Measurements from ENCODE around the gene MARK4. TPM values are rescaled to one million over a fixed set of nuclear protein-coding genes. Genes with fewer than 3 reads are reported as not detected.

Gene MARK4
- total and polyA plus RNA-seq, 2 experiments from 2014 or later = 16.6 to 38.6 TPM

DNA sequence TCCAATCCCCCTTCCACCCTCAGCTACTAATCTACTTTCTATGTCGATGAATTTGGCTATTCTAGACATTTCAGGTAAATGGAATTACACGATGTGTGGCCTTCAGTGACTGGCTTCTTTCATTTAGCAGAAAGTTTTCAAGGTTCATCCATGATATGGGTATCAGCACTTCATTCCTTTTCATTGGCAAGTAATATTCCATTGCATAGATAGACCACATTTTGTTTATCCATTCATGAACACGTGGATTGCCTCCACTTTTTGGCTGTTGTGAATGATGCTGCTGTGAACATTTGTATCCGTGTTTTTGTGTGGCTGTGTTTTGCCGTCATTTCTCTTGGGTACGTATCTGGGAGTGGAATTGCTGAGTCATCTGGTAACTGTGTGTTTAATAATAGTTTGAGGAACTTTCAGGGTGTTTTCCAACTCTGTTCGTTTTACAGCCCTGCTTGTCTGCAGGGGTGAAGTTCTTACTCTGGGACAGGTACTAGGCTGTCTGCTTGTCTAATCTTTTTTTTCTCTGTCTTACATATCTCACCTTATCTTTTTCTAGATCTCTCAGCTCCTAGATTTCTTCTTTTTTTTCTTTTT lies 32.5 kb downstream of the MARK4 start:
- Histone ChIP-seq H3K79me2 (replicated peaks; ENCODE audit: insufficient read depth) (no peaks in the 10 kb centered on the region), H3K4me1 (ENCODE audit: insufficient read depth) (no peaks in the 10 kb centered on the region), H3K27me3 (ENCODE audit: insufficient read depth) (no peaks in the 10 kb centered on the region), H3K36me3 (ENCODE audit: insufficient read depth) (peaks cover 16% of the 10 kb centered on the region), H3K9me2 (ENCODE audit: insufficient read depth) (no peaks in the 10 kb centered on the region), H3K4me2 (no peak overlapping the region), H4K20me1 (replicated peaks; ENCODE audit: insufficient read depth) (peaks cover 3% of the 10 kb centered on the region; the same call in 1 of the 2 replicates), H3K4me3 (no peak overlapping the region), H3K27ac (ENCODE audit: low read depth) (no peak overlapping the region), H3F3A (replicated peaks; ENCODE audit: low read depth) (no peaks in the 10 kb centered on the region), H2AFZ (no peak overlapping the region)
- no peak overlapping the region for H3K4me3 Mint-ChIP-seq
- H3K9me3 Mint-ChIP-seq = peaks cover 6% of the 10 kb centered on the region; the same call in 1 of the 3 replicates
- no peaks in the 10 kb centered on the region; the same call in 2 of the 3 replicates for H3K4me1 Mint-ChIP-seq
- no peak overlapping the region for H3K27ac Mint-ChIP-seq
- peaks cover 33% of the 10 kb centered on the region for H3K36me3 Mint-ChIP-seq (ENCODE audit: low read depth)
- ATAC-seq = no peak
- peaks cover 3% of the 10 kb centered on the region for H3K27me3 Mint-ChIP-seq (ENCODE audit: insufficient read depth, low read depth, poor library complexity)
- no peak for DNase-seq (ENCODE audit: low spot score)
- no peak for TF ChIP-seq ZNF114 (CRISPR knock-in tag; IDR thresholded peaks at IDR 0.05)
- no peak for TF ChIP-seq EZH2phosphoT487 (IDR thresholded peaks at IDR 0.05; ENCODE audit: unreplicated experiment)
- TF ChIP-seq JUNB (IDR thresholded peaks at IDR 0.05; ENCODE audit: unreplicated experiment) = no peak
- TF ChIP-seq ZNF331 (CRISPR knock-in tag; IDR thresholded peaks at IDR 0.05; ENCODE audit: low read depth) = no peak
- TF ChIP-seq, protein P1, sequence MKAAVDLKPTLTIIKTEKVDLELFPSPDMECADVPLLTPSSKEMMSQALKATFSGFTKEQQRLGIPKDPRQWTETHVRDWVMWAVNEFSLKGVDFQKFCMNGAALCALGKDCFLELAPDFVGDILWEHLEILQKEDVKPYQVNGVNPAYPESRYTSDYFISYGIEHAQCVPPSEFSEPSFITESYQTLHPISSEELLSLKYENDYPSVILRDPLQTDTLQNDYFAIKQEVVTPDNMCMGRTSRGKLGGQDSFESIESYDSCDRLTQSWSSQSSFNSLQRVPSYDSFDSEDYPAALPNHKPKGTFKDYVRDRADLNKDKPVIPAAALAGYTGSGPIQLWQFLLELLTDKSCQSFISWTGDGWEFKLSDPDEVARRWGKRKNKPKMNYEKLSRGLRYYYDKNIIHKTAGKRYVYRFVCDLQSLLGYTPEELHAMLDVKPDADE (IDR thresholded peaks at IDR 0.05) = no peak
- no peak for TF ChIP-seq ZNF462 (CRISPR knock-in tag; IDR thresholded peaks at IDR 0.05)
- TF ChIP-seq REST (IDR thresholded peaks at IDR 0.05; ENCODE audit: unreplicated experiment) = no peak
- TF ChIP-seq EZH2 (IDR thresholded peaks at IDR 0.05; ENCODE audit: low read depth, unreplicated experiment) = no peak
- TF ChIP-seq, protein P2, sequence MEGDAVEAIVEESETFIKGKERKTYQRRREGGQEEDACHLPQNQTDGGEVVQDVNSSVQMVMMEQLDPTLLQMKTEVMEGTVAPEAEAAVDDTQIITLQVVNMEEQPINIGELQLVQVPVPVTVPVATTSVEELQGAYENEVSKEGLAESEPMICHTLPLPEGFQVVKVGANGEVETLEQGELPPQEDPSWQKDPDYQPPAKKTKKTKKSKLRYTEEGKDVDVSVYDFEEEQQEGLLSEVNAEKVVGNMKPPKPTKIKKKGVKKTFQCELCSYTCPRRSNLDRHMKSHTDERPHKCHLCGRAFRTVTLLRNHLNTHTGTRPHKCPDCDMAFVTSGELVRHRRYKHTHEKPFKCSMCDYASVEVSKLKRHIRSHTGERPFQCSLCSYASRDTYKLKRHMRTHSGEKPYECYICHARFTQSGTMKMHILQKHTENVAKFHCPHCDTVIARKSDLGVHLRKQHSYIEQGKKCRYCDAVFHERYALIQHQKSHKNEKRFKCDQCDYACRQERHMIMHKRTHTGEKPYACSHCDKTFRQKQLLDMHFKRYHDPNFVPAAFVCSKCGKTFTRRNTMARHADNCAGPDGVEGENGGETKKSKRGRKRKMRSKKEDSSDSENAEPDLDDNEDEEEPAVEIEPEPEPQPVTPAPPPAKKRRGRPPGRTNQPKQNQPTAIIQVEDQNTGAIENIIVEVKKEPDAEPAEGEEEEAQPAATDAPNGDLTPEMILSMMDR (conservative IDR thresholded peaks at IDR 0.05; ENCODE audit: low read depth in 2 of 2) = no peak
- no peak for TF ChIP-seq POLR2AphosphoS5 (IDR thresholded peaks at IDR 0.05; ENCODE audit: low read depth)
- TF ChIP-seq CREB1 (CRISPR knock-in tag; IDR thresholded peaks at IDR 0.05; ENCODE audit: low read depth) = no peak
- TF ChIP-seq NANOG (IDR thresholded peaks at IDR 0.05; ENCODE audit: borderline replicate concordance) = no peak
- no peak for TF ChIP-seq STAT1 (IDR thresholded peaks at IDR 0.05; ENCODE audit: unreplicated experiment)
